Measurements from ENCODE around the gene XIST. TPM values are rescaled to one million over a fixed set of nuclear protein-coding genes. Genes with fewer than 3 reads are reported as not detected.

Gene XIST
- total RNA-seq, 2 donors from 2014 or later, result 0.02 TPM; not detected in 1

DNA sequence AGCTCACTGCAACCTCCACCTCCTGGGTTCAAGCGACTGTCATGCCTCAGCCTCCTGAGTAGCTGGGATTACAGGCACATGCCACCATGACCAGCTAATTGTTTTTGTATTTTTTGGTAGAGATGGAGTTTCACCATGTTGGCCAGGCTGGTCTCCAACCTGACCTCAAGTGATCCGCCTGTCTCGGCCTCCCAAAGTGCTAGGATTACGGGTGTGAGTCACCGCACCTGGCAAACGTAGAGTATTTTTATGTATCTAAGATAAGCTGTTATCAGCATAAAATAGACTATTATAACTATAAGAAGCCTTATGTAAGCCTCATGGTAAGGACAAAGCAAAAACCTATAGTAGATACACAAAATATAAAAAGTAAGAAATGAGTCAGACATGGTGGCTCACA lies 14.6 kb upstream of the XIST start:
- Histone ChIP-seq H3K9ac (ENCODE audit: extremely low read depth, low read length, poor library complexity, severe bottlenecking) (no peak overlapping the region), H3K27me3 (ENCODE audit: control insufficient read depth, insufficient read depth, low read length, poor library complexity, severe bottlenecking) (no peaks in the 10 kb centered on the region), H3K4me3 (ENCODE audit: low read length) (no peak overlapping the region), H3K4me1 (ENCODE audit: control insufficient read depth, insufficient read depth, low read length) (no peaks in the 10 kb centered on the region), H3K27ac (ENCODE audit: low read depth, low read length) (no peak overlapping the region), H3K36me3 (ENCODE audit: control insufficient read depth, insufficient read depth, low read length) (no peaks in the 10 kb centered on the region), H3K9me3 (ENCODE audit: control insufficient read depth, low read length) (no peaks in the 10 kb centered on the region)
- H3K4me1 Mint-ChIP-seq, result no peaks in the 10 kb centered on the region
- DNase-seq, result no peak
- H3K27me3 Mint-ChIP-seq (ENCODE audit: insufficient read depth), result no peaks in the 10 kb centered on the region
- no peak overlapping the region for H3K27ac Mint-ChIP-seq
- 91% methylated on average over 5 of the region's 6 CpGs; no CpG with 5 or more reads in 1 of the 2 experiments for WGBS, 2 experiments (ENCODE audit: insufficient coverage in 1 of 2, insufficient read length in 1 of 2)
- H3K4me3 Mint-ChIP-seq, result no peak overlapping the region
- H3K36me3 Mint-ChIP-seq (ENCODE audit: low read depth), result no peaks in the 10 kb centered on the region
- no peaks in the 10 kb centered on the region for H3K9me3 Mint-ChIP-seq
- TF ChIP-seq, protein P1, sequence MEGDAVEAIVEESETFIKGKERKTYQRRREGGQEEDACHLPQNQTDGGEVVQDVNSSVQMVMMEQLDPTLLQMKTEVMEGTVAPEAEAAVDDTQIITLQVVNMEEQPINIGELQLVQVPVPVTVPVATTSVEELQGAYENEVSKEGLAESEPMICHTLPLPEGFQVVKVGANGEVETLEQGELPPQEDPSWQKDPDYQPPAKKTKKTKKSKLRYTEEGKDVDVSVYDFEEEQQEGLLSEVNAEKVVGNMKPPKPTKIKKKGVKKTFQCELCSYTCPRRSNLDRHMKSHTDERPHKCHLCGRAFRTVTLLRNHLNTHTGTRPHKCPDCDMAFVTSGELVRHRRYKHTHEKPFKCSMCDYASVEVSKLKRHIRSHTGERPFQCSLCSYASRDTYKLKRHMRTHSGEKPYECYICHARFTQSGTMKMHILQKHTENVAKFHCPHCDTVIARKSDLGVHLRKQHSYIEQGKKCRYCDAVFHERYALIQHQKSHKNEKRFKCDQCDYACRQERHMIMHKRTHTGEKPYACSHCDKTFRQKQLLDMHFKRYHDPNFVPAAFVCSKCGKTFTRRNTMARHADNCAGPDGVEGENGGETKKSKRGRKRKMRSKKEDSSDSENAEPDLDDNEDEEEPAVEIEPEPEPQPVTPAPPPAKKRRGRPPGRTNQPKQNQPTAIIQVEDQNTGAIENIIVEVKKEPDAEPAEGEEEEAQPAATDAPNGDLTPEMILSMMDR (conservative IDR thresholded peaks at IDR 0.05), result no peak

DNA sequence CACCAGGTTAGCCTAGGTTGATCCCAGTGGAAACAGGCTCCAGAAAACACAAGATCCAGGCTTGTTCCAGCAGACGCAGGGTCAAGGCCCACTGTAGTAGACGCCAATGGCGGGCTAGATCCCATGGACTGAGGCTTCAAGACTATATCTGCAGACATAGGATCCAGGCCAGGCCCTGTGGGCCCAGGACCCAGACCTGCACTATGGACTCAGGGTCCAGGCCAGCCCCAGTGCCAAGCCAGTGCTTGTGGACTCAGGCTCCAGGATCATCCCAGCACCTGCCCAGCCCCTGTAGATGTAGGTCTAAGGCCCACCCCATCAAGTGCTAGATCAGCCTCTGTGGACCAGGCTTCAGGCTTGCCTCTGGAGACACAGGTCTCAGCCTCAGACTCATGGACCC lies 11.3 kb upstream of the XIST start:
- 80 to 93% methylated on average over 1 to 3 of the region's 3 CpGs for WGBS, 2 experiments (ENCODE audit: insufficient coverage in 1 of 2, insufficient read length in 1 of 2)
- no peak overlapping the region for H3K9ac ChIP-seq (ENCODE audit: extremely low read depth, low read length, poor library complexity, severe bottlenecking)
- no peak overlapping the region for H3K27ac Mint-ChIP-seq

DNA sequence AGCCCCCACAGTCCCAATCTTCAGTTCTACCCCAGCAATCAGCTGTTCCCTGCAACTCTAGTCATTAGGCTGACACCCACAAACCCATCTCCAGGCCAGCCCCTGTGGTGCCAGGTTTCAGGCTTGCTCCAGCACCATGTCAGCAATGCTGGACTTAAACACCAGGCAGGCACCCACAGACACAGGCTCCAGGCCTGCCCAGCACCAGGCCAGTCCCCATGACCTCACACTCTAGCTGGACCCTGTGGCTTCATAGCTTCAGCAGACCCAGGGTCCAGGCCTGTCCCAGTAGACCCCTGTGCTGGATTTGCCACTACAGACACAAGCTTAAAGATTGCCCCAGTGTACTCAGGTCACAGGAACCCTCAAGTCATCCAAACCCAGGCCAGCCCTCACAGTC lies 10.8 kb upstream of the XIST start:
- Mint-ChIP-seq H3K27ac (no peak overlapping the region), H3K36me3 (ENCODE audit: low read depth) (no peaks in the 10 kb centered on the region)

More for the DNA sequence above, 11.3 kb upstream of the XIST start:
- no peaks in the 10 kb centered on the region for H3K27me3 ChIP-seq (ENCODE audit: control insufficient read depth, insufficient read depth, low read length, poor library complexity, severe bottlenecking)
- Mint-ChIP-seq H3K9me3 (peaks cover 7% of the 10 kb centered on the region), H3K36me3 (ENCODE audit: low read depth) (no peaks in the 10 kb centered on the region), H3K4me1 (no peaks in the 10 kb centered on the region), H3K27me3 (ENCODE audit: insufficient read depth) (no peaks in the 10 kb centered on the region), H3K4me3 (no peak overlapping the region)
- H3K36me3 ChIP-seq (ENCODE audit: control insufficient read depth, insufficient read depth, low read length), result no peaks in the 10 kb centered on the region
- no peak for DNase-seq
- H3K4me1 ChIP-seq (ENCODE audit: control insufficient read depth, insufficient read depth, low read length), result no peaks in the 10 kb centered on the region
- no peak overlapping the region for H3K4me3 ChIP-seq (ENCODE audit: low read length)
- no peak overlapping the region for H3K27ac ChIP-seq (ENCODE audit: low read depth, low read length)
- no peaks in the 10 kb centered on the region for H3K9me3 ChIP-seq (ENCODE audit: control insufficient read depth, low read length)
- TF ChIP-seq, protein P1 (conservative IDR thresholded peaks at IDR 0.05), result no peak

More for the DNA sequence above, 10.8 kb upstream of the XIST start:
- H3K4me3 ChIP-seq (ENCODE audit: low read length), result no peak overlapping the region
- H3K27me3 Mint-ChIP-seq (ENCODE audit: insufficient read depth), result no peaks in the 10 kb centered on the region
- no peaks in the 10 kb centered on the region for H3K4me1 ChIP-seq (ENCODE audit: control insufficient read depth, insufficient read depth, low read length)
- no peak for DNase-seq
- no peak overlapping the region for H3K4me3 Mint-ChIP-seq
- H3K9ac ChIP-seq (ENCODE audit: extremely low read depth, low read length, poor library complexity, severe bottlenecking), result no peak overlapping the region
- H3K36me3 ChIP-seq (ENCODE audit: control insufficient read depth, insufficient read depth, low read length), result no peaks in the 10 kb centered on the region
- TF ChIP-seq, protein P1 (conservative IDR thresholded peaks at IDR 0.05), result no peak
- no peaks in the 10 kb centered on the region for H3K4me1 Mint-ChIP-seq
- no peak overlapping the region for H3K27ac ChIP-seq (ENCODE audit: low read depth, low read length)
- peaks cover 9% of the 10 kb centered on the region for H3K9me3 Mint-ChIP-seq
- no peaks in the 10 kb centered on the region for H3K27me3 ChIP-seq (ENCODE audit: control insufficient read depth, insufficient read depth, low read length, poor library complexity, severe bottlenecking)
- no peaks in the 10 kb centered on the region for H3K9me3 ChIP-seq (ENCODE audit: control insufficient read depth, low read length)

Data from endodermal cell (in vitro differentiated cells).